A549 (cell line): ENCODE data around the gene GABPB1.

Source experiments
- ESRRA ChIP-seq: fragments of 150-350 bp; IDR thresholded peaks from 2 replicates; pipeline ENCODE4 v1.6.1; 2014; ENCODE audit warnings: mild to moderate bottlenecking, low read length, borderline replicate concordance
- GATA3 ChIP-seq: IDR thresholded peaks from 2 replicates; pipeline ENCODE4 v1.6.1; 2012; ENCODE audit warnings: borderline replicate concordance
- HDAC2 ChIP-seq: fragments of 200-600 bp; sonication (generic); IDR thresholded peaks from 2 replicates; pipeline ENCODE4 v1.6.1; 2016
- HOXA7 ChIP-seq: fragments of 250-450 bp; sonication (Bioruptor Pico); IDR thresholded peaks from 2 replicates; pipeline ENCODE4 v1.5.0; 2020; ENCODE audit warnings: mild to moderate bottlenecking, moderate library complexity
- JUNB ChIP-seq: fragments of >200 bp; sonication (Bioruptor Twin); formaldehyde crosslinking; IDR thresholded peaks from 2 replicates; pipeline ENCODE4 v1.6.1; 2016
- KDM1A ChIP-seq: fragments of 200-600 bp; sonication (generic); IDR thresholded peaks from 2 replicates; pipeline ENCODE4 v1.6.1; 2016; ENCODE audit warnings: low read depth, mild to moderate bottlenecking
- MAFK ChIP-seq: fragments of 450-650 bp; IDR thresholded peaks from 2 replicates; pipeline ENCODE4 v1.6.1; 2014; ENCODE audit not compliant: partially characterized antibody
- NR3C1 ChIP-seq: fragments of >200 bp; sonication (Bioruptor Twin); formaldehyde crosslinking; IDR thresholded peaks from 3 replicates; pipeline ENCODE4 v1.6.1; 2017
- POLR2A ChIP-seq: IDR thresholded peaks from 2 replicates; pipeline ENCODE4 v1.6.1; 2012; ENCODE audit warnings: mild to moderate bottlenecking, low read length
- RAD21 ChIP-seq, 2 experiments: fragments of >200 bp in 1 of 2; sonication (Bioruptor Twin) in 1 of 2; formaldehyde crosslinking in 1 of 2; IDR thresholded peaks in 1 of 2; conservative IDR thresholded peaks in 1 of 2; 2 replicates in 1 of 2; 3 replicates in 1 of 2; pipeline ENCODE4 v1.6.1; 2012 to 2018; ENCODE audit warnings: inconsistent platforms in 1 of 2
- RCOR1 ChIP-seq: fragments of 150-350 bp; IDR thresholded peaks from 2 replicates; pipeline ENCODE4 v1.6.1; 2014; ENCODE audit warnings: antibody characterized with exemption, low read length, low read depth
- TF ChIP-seq, protein P1 (sequence below): fragments of >200 bp; sonication (Bioruptor Twin); formaldehyde crosslinking; IDR thresholded peaks from 3 replicates; pipeline ENCODE4 v1.5.1; 2016
- TF ChIP-seq, protein P2 (sequence below): fragments of 250-450 bp; sonication (Bioruptor Pico); IDR thresholded peaks from 2 replicates; pipeline ENCODE4 v1.5.0; 2021; ENCODE audit warnings: mild to moderate bottlenecking, moderate library complexity, borderline replicate concordance

DNA sequence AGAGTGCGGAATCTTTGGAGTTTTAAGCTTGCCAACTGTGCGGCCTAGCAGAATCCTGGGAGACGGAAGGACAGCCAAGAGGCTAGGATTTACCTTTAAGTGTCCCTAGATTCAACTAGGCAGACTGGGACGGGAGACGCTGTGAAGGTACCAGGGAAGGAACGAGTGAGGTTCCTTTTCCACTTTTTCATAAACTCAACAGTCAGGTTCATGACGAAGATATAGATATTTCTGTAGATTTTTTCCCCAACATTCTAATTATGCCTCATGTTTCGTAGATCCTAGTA lies 564 bp upstream of the GABPB1 start:
- TF ChIP-seq NR3C1 = no peak
- no peak for TF ChIP-seq RAD21 (conservative IDR thresholded peaks at IDR 0.05 in 1 of 2, IDR thresholded peaks at IDR 0.05 in 1 of 2)
- TF ChIP-seq RCOR1 = no peak
- no peak for TF ChIP-seq POLR2A
- no peak for TF ChIP-seq HOXA7
- no peak for TF ChIP-seq MAFK
- no peak for TF ChIP-seq GATA3
- TF ChIP-seq, protein P1, sequence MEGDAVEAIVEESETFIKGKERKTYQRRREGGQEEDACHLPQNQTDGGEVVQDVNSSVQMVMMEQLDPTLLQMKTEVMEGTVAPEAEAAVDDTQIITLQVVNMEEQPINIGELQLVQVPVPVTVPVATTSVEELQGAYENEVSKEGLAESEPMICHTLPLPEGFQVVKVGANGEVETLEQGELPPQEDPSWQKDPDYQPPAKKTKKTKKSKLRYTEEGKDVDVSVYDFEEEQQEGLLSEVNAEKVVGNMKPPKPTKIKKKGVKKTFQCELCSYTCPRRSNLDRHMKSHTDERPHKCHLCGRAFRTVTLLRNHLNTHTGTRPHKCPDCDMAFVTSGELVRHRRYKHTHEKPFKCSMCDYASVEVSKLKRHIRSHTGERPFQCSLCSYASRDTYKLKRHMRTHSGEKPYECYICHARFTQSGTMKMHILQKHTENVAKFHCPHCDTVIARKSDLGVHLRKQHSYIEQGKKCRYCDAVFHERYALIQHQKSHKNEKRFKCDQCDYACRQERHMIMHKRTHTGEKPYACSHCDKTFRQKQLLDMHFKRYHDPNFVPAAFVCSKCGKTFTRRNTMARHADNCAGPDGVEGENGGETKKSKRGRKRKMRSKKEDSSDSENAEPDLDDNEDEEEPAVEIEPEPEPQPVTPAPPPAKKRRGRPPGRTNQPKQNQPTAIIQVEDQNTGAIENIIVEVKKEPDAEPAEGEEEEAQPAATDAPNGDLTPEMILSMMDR = no peak
- TF ChIP-seq HDAC2 = no peak
- no peak for TF ChIP-seq JUNB
- TF ChIP-seq, protein P2, sequence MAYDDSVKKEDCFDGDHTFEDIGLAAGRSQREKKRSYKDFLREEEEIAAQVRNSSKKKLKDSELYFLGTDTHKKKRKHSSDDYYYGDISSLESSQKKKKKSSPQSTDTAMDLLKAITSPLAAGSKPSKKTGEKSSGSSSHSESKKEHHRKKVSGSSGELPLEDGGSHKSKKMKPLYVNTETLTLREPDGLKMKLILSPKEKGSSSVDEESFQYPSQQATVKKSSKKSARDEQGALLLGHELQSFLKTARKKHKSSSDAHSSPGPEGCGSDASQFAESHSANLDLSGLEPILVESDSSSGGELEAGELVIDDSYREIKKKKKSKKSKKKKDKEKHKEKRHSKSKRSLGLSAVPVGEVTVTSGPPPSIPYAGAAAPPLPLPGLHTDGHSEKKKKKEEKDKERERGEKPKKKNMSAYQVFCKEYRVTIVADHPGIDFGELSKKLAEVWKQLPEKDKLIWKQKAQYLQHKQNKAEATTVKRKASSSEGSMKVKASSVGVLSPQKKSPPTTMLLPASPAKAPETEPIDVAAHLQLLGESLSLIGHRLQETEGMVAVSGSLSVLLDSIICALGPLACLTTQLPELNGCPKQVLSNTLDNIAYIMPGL = no peak
- no peak for TF ChIP-seq ESRRA
- TF ChIP-seq KDM1A = no peak
